ENCODE data around the gene SLC30A2. TPM values are rescaled to one million over a fixed set of nuclear protein-coding genes. Genes with fewer than 3 reads are reported as not detected.

Gene SLC30A2
- total and polyA plus RNA-seq, 9 of the 15 experiments (the other 6 are each of a cell fraction or from before 2014, with no cell fraction given) = 0.01 to 0.18 (median 0.06) TPM; not detected in 3

- no peak for TF ChIP-seq ID3 (CRISPR knock-in tag; IDR thresholded peaks at IDR 0.05)
- TF ChIP-seq ID3 (tag; IDR thresholded peaks at IDR 0.05) = 0 out of 2 replicates have a peak, but pooled peaks have one; percentile 45
- peak; percentile 100 for TF ChIP-seq BCOR (IDR thresholded peaks at IDR 0.05)
- no peak for TF ChIP-seq AFF1 (IDR thresholded peaks at IDR 0.05; ENCODE audit: low read depth in 1 of 2, partially characterized antibody in 2 of 2)
- peak; percentile 95 to 98 for TF ChIP-seq KDM1A (IDR thresholded peaks at IDR 0.05)
- TF ChIP-seq ZNF121 (CRISPR knock-in tag; conservative IDR thresholded peaks at IDR 0.05) = peak; percentile 24
- TF ChIP-seq CTBP1 (IDR thresholded peaks at IDR 0.05; ENCODE audit: borderline replicate concordance) = no peak
- no peak for TF ChIP-seq ZNF696 (CRISPR knock-in tag; conservative IDR thresholded peaks at IDR 0.05)
- no peak for TF ChIP-seq JUND (IDR thresholded peaks at IDR 0.05; ENCODE audit: borderline replicate concordance, low read depth, low read length)
- TF ChIP-seq JUND (tag; IDR thresholded peaks at IDR 0.05; ENCODE audit: borderline replicate concordance, low read depth, low read length) = peak; percentile 42; the same call in 1 of the 3 replicates
- TF ChIP-seq RCOR1 (IDR thresholded peaks at IDR 0.05; ENCODE audit: borderline replicate concordance in 1 of 2, low read depth in 2 of 2, low read length in 2 of 2) = peak; percentile 9 to 93; a peak in 2 of 4 replicates
- TF ChIP-seq ESRRA (IDR thresholded peaks at IDR 0.05; ENCODE audit: borderline replicate concordance, low read depth) = peak; percentile 34; the same call in 1 of the 2 replicates
- no peak for TF ChIP-seq ATF4 (CRISPR knock-in tag; IDR thresholded peaks at IDR 0.05)
- TF ChIP-seq NKRF (IDR thresholded peaks at IDR 0.05; ENCODE audit: borderline replicate concordance) = 0 out of 2 replicates have a peak, but pooled peaks have one; percentile 39
These were observed 31.6 kb upstream of the SLC30A2 start (continued) for GRCh38 chr1:26077524-26077923.
